Endothelial cell (in vitro differentiated cells): ENCODE data around the gene RFNG. TPM values are rescaled to one million over a fixed set of nuclear protein-coding genes. Genes with fewer than 3 reads are reported as not detected.

Experiments
- DNase-seq: peaks from one replicate; pipeline ENCODE4 v3.0.0; 2021; ENCODE audit warnings: low spot score
- H3K27ac Mint-ChIP-seq: one replicate; pipeline ENCODE4 v1.8.0; 2021; ENCODE audit warnings: mixed read lengths, inconsistent platforms; ENCODE audit not compliant: unreplicated experiment
- H3K27me3 Mint-ChIP-seq: one replicate; pipeline ENCODE4 v1.8.0; 2021; ENCODE audit warnings: mild to moderate bottlenecking, moderate library complexity, mixed read lengths, inconsistent platforms; ENCODE audit not compliant: unreplicated experiment
- H3K36me3 Mint-ChIP-seq: one replicate; pipeline ENCODE4 v1.8.0; 2021; ENCODE audit warnings: mild to moderate bottlenecking, low read depth, mixed read lengths, inconsistent platforms; ENCODE audit not compliant: unreplicated experiment
- H3K4me1 Mint-ChIP-seq: one replicate; pipeline ENCODE4 v1.8.0; 2021; ENCODE audit warnings: mild to moderate bottlenecking, mixed read lengths, inconsistent platforms; ENCODE audit not compliant: unreplicated experiment
- H3K4me3 Mint-ChIP-seq: one replicate; pipeline ENCODE4 v1.8.0; 2021; ENCODE audit warnings: mild to moderate bottlenecking, mixed read lengths, inconsistent platforms; ENCODE audit not compliant: unreplicated experiment
- H3K9me3 Mint-ChIP-seq: one replicate; pipeline ENCODE4 v1.8.0; 2021; ENCODE audit warnings: mixed read lengths, inconsistent platforms; ENCODE audit not compliant: unreplicated experiment
- CTCF ChIP-seq: fragments of 200-600 bp; sonication (generic); IDR thresholded peaks from one replicate; pipeline ENCODE4 v1.5.0; 2021; ENCODE audit warnings: antibody characterized with exemption; ENCODE audit not compliant: unreplicated experiment
- total RNA-seq: library from RNA; stranded (reverse); fragmentation: NEBNext Ultra II Directional; extraction: Animal tissue kit (Norgen Biotek cat#: 25700); gene quantifications from one replicate; pipeline ENCODE4 v1.2.1, GENCODE V29; 2021; ENCODE audit not compliant: unreplicated experiment

The RFNG gene
- total RNA-seq, 1 donor from 2014 or later, result 19.7 TPM

GRCh38 chr17:82010575-82011525, 40.8 kb downstream of the RFNG start:
- no peak for DNase-seq
- TF ChIP-seq CTCF, result no peak
- no peaks in the 10 kb centered on the region for H3K36me3 Mint-ChIP-seq
- H3K27ac Mint-ChIP-seq, result no peak overlapping the region
- H3K4me3 Mint-ChIP-seq, result no peak overlapping the region
- H3K4me1 Mint-ChIP-seq, result peaks cover 4% of the 10 kb centered on the region
- H3K9me3 Mint-ChIP-seq, result no peaks in the 10 kb centered on the region
- peaks cover 7% of the 10 kb centered on the region for H3K27me3 Mint-ChIP-seq

- no peak for TF ChIP-seq CTCF
- Mint-ChIP-seq H3K36me3 (no peaks in the 10 kb centered on the region), H3K27ac (no peak overlapping the region), H3K9me3 (no peaks in the 10 kb centered on the region), H3K4me1 (peaks cover 4% of the 10 kb centered on the region), H3K4me3 (no peak overlapping the region), H3K27me3 (peaks cover 8% of the 10 kb centered on the region)
- DNase-seq, result no peak
Measured at GRCh38 chr17:82009413-82009812, 42.2 kb downstream of the RFNG start.

- Mint-ChIP-seq H3K4me3 (no peak overlapping the region), H3K9me3 (no peaks in the 10 kb centered on the region), H3K27ac (no peak overlapping the region), H3K4me1 (peaks cover 4% of the 10 kb centered on the region), H3K36me3 (no peaks in the 10 kb centered on the region), H3K27me3 (peaks cover 8% of the 10 kb centered on the region)
- no peak for DNase-seq
- no peak for TF ChIP-seq CTCF
Measured at GRCh38 chr17:82008941-82009405, 42.6 kb downstream of the RFNG start.

GRCh38 chr17:82008258-82008940, 43.2 kb downstream of the RFNG start:
- no peak overlapping the region for H3K27ac Mint-ChIP-seq
- no peak for TF ChIP-seq CTCF
- H3K36me3 Mint-ChIP-seq, result no peaks in the 10 kb centered on the region

More at GRCh38 chr17:82008258-82008940, 43.2 kb downstream of the RFNG start:
- Mint-ChIP-seq H3K4me3 (peak overlapping the region; percentile 37), H3K4me1 (peaks cover 4% of the 10 kb centered on the region), H3K27me3 (peaks cover 8% of the 10 kb centered on the region), H3K9me3 (no peaks in the 10 kb centered on the region)
- no peak for DNase-seq
